Measurements from ENCODE around the gene CKMT1B.

GRCh38 chr15:43550527-43551363, 43.1 kb upstream of the CKMT1B start:
- TF ChIP-seq POLR2A (IDR thresholded peaks at IDR 0.05; ENCODE audit: low read length) (no peak), GATA1 (IDR thresholded peaks at IDR 0.05; ENCODE audit: low read depth, low read length) (no peak)

Measured in erythroblast (primary cell).